GM10847 (cell line): ENCODE data around the gene TBX2.

Source experiments
- POLR2A ChIP-seq: IDR thresholded peaks from 2 replicates; pipeline ENCODE4 v1.6.1; 2011; ENCODE audit not compliant: insufficient read length; ENCODE audit errors: extremely low read depth

TBX2 gene

GRCh38 chr17:61455324-61456060 lies 55.8 kb downstream of the TBX2 start:
- no peak for TF ChIP-seq POLR2A

- TF ChIP-seq POLR2A, result no peak
Observed at GRCh38 chr17:61456061-61456681, 56.5 kb downstream of the TBX2 start.

DNA sequence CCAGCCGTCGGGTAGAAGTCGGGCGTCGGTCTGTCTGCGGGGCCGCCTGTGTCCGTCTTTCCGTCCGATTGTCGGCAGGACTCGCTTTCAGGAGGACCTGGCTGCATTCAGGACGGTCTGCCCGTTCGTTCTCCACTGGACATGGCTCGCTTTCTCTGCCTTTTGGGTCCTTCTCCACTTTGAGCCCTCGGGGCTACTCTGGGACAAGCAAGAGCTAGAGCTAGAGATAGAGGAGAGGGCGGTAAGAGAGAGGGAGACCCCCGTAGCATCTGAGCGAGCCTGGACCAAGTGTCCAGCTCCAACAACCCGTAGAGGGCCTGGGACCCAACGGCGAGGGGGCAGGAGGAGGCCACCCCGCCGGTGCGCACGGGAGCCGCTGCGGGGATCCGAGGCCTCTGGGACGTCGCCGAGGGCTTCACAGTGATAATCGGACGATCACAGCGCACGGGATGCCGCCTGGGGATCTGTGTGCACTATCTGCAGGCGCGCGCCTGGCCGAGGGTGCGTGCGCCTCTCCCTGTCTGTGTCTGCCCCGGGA lies 57.1 kb downstream of the TBX2 start:
- no peak for TF ChIP-seq POLR2A

DNA sequence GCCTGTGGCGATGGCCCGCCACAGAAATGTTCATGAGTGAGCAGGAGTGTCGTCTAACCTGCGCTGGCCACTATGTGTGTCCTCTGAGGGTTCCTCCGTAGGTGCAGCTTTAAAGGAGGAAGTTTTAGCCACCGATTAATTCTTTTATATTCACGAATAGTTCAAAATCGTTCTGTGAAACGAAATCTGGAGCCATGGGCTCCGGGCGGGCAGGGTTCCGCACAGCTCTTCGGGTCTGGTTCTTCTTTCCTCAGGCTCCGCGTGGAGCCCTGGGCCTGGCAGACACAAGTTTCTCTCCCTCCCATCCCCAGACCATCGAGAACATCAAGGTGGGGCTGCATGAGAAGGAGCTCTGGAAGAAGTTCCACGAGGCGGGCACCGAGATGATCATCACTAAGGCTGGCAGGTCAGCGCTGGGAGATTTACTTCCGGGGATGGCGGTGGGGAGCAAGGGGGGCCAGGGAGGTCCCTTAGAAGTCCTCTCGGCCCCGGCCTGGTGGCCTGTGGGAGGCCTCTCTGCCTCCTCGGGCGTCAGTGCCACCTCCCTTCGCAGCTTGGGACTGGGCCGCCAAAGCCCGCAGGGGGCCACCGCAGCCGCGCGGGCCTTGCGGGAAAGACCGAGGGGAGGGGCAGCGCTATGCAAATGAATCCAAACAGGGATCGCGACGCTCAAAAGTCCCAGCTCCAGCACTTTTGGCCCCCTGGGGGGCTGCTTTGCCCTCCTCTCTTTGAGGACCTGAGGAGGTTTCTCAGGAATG lies 57.8 kb downstream of the TBX2 start:
- TF ChIP-seq POLR2A, result no peak

DNA sequence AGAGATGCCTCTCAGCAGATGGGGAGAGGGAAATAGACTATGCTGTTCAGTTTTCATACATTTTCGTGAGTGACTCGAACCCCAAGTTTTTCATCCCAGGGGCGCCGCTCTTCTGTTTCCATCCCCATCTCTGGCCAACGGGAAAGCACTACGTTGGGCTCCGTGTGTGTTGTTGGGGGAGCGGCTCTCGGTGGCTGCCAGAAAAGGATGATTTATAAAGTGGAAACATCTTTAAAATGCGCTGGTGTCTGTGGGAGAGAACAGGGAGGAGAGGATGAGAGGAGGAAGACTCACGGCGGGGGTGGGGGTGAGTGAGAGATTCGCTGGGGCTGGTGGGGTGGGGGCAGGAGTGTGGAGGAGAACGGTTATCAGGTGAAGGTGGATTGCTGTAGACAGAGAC lies 58.4 kb downstream of the TBX2 start:
- no peak for TF ChIP-seq POLR2A

GRCh38 chr17:61458421-61459141 lies 58.9 kb downstream of the TBX2 start:
- TF ChIP-seq POLR2A, result no peak
